ENCODE data around the gene AP1S3. TPM values are rescaled to one million over a fixed set of nuclear protein-coding genes. Genes with fewer than 3 reads are reported as not detected.
"Not testable (repeated sequence)": the region's sequence is repeated elsewhere in the genome, so short reads cannot be mapped to it uniquely, and the experiment has no call there.

AP1S3 gene
- total RNA-seq, 1 donor from 2014 or later = 4.1 TPM

- Mint-ChIP-seq H3K9me3 (no peaks in the 10 kb centered on the region), H3K4me1 (peaks cover 10% of the 10 kb centered on the region), H3K4me3 (no peak overlapping the region), H3K36me3 (ENCODE audit: low read depth) (no peaks in the 10 kb centered on the region), H3K27me3 (ENCODE audit: low read depth) (no peaks in the 10 kb centered on the region), H3K27ac (ENCODE audit: unreplicated experiment) (no peak overlapping the region)
- DNase-seq (ENCODE audit: low read depth, low spot score) = no peak
- TF ChIP-seq, protein P1, sequence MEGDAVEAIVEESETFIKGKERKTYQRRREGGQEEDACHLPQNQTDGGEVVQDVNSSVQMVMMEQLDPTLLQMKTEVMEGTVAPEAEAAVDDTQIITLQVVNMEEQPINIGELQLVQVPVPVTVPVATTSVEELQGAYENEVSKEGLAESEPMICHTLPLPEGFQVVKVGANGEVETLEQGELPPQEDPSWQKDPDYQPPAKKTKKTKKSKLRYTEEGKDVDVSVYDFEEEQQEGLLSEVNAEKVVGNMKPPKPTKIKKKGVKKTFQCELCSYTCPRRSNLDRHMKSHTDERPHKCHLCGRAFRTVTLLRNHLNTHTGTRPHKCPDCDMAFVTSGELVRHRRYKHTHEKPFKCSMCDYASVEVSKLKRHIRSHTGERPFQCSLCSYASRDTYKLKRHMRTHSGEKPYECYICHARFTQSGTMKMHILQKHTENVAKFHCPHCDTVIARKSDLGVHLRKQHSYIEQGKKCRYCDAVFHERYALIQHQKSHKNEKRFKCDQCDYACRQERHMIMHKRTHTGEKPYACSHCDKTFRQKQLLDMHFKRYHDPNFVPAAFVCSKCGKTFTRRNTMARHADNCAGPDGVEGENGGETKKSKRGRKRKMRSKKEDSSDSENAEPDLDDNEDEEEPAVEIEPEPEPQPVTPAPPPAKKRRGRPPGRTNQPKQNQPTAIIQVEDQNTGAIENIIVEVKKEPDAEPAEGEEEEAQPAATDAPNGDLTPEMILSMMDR (conservative IDR thresholded peaks at IDR 0.05) = no peak
These were observed 22.0 kb downstream of the AP1S3 start for GRCh38 chr2:223815186-223815883.

DNA sequence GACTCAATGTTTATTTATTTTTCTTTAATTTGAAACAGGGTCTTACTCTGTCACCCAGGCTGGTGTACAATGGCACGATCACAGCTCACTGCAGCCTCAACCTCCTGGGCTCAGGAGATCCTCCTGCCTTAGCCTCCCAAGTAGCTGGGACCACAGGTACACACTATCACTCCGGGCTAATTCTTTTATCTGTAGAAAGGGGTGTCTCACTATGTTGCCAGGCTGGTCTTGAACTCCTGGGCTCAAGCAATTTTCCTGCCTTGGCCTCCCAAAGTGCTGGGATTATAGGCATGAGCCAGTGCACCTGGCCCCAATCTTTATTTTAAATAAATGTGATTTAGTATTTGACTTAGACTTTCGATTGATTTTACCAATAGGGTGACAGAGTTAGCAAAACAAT, 22.6 kb downstream of the AP1S3 start:
- not testable (repeated sequence) for H3K4me3 Mint-ChIP-seq; H3K36me3 Mint-ChIP-seq (ENCODE audit: low read depth); H3K9me3 Mint-ChIP-seq; H3K27me3 Mint-ChIP-seq (ENCODE audit: low read depth); H3K27ac Mint-ChIP-seq (ENCODE audit: unreplicated experiment); DNase-seq (ENCODE audit: low read depth, low spot score)
- H3K4me1 Mint-ChIP-seq = peaks cover 10% of the 10 kb centered on the region

DNA sequence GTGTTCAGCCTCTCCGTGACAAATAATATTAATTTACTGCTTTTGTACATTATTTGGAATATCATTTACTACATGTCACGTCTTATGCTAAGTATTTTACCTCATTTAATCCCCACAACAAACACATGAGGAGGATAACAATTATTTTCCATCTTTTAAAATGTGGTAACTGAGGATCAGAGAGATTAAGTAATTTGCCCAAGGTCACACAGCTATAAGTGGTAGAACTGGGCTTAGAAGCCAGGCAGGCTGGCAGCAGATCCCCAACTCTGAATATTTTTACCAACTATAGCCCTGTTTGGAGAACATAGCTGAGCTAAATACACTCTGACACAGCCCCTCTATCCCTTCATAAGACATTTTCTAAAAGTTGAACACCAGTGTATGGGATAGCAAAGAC, 24.1 kb downstream of the AP1S3 start:
- Mint-ChIP-seq H3K4me1 (peaks cover 10% of the 10 kb centered on the region), H3K27me3 (ENCODE audit: low read depth) (no peaks in the 10 kb centered on the region), H3K9me3 (no peaks in the 10 kb centered on the region), H3K27ac (ENCODE audit: unreplicated experiment) (no peak overlapping the region), H3K36me3 (ENCODE audit: low read depth) (no peaks in the 10 kb centered on the region), H3K4me3 (no peak overlapping the region)
- TF ChIP-seq, protein P1 (conservative IDR thresholded peaks at IDR 0.05) = no peak
- DNase-seq (ENCODE audit: low read depth, low spot score) = no peak

GRCh38 chr2:223811757-223812156, 25.6 kb downstream of the AP1S3 start:
- Mint-ChIP-seq H3K27me3 (ENCODE audit: low read depth) (no peaks in the 10 kb centered on the region), H3K9me3 (no peaks in the 10 kb centered on the region), H3K4me1 (peaks cover 10% of the 10 kb centered on the region), H3K4me3 (no peak overlapping the region), H3K36me3 (ENCODE audit: low read depth) (no peaks in the 10 kb centered on the region), H3K27ac (ENCODE audit: unreplicated experiment) (no peak overlapping the region)
- no peak for DNase-seq (ENCODE audit: low read depth, low spot score)
- TF ChIP-seq, protein P1 (conservative IDR thresholded peaks at IDR 0.05) = no peak

- no peaks in the 10 kb centered on the region for H3K27me3 Mint-ChIP-seq (ENCODE audit: low read depth)
- peak overlapping the region; percentile 29 for H3K27ac Mint-ChIP-seq (ENCODE audit: unreplicated experiment)
- TF ChIP-seq, protein P1 (conservative IDR thresholded peaks at IDR 0.05) = no peak
- no peak for DNase-seq (ENCODE audit: low read depth, low spot score)
- H3K4me3 Mint-ChIP-seq = no peak overlapping the region
- H3K36me3 Mint-ChIP-seq (ENCODE audit: low read depth) = no peaks in the 10 kb centered on the region
- H3K9me3 Mint-ChIP-seq = no peaks in the 10 kb centered on the region
- H3K4me1 Mint-ChIP-seq = no peaks in the 10 kb centered on the region
These were observed 32.4 kb downstream of the AP1S3 start for GRCh38 chr2:223805008-223805407.

GRCh38 chr2:223801736-223802135, 35.6 kb downstream of the AP1S3 start:
- no peaks in the 10 kb centered on the region for H3K36me3 Mint-ChIP-seq (ENCODE audit: low read depth)
- H3K9me3 Mint-ChIP-seq = no peaks in the 10 kb centered on the region
- TF ChIP-seq, protein P1 (conservative IDR thresholded peaks at IDR 0.05) = no peak
- H3K4me1 Mint-ChIP-seq = no peaks in the 10 kb centered on the region
- no peak for DNase-seq (ENCODE audit: low read depth, low spot score)
- H3K27ac Mint-ChIP-seq (ENCODE audit: unreplicated experiment) = no peak overlapping the region
- no peak overlapping the region for H3K4me3 Mint-ChIP-seq
- H3K27me3 Mint-ChIP-seq (ENCODE audit: low read depth) = no peaks in the 10 kb centered on the region

Measured in neural crest cell (in vitro differentiated cells).